ENCODE data around the gene HGF.

HGF gene

GRCh38 chr7:81693894-81694293 is 76.0 kb downstream of the HGF start:
- no peak overlapping the region for H3K4me3 ChIP-seq (ENCODE audit: control insufficient read depth, low read depth, low read length)
- no peak for DNase-seq (ENCODE audit: low read depth)
- TF ChIP-seq, protein P1, sequence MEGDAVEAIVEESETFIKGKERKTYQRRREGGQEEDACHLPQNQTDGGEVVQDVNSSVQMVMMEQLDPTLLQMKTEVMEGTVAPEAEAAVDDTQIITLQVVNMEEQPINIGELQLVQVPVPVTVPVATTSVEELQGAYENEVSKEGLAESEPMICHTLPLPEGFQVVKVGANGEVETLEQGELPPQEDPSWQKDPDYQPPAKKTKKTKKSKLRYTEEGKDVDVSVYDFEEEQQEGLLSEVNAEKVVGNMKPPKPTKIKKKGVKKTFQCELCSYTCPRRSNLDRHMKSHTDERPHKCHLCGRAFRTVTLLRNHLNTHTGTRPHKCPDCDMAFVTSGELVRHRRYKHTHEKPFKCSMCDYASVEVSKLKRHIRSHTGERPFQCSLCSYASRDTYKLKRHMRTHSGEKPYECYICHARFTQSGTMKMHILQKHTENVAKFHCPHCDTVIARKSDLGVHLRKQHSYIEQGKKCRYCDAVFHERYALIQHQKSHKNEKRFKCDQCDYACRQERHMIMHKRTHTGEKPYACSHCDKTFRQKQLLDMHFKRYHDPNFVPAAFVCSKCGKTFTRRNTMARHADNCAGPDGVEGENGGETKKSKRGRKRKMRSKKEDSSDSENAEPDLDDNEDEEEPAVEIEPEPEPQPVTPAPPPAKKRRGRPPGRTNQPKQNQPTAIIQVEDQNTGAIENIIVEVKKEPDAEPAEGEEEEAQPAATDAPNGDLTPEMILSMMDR (IDR thresholded peaks at IDR 0.05; ENCODE audit: control insufficient read depth, insufficient read depth, low read depth, low read length, missing control alignments), result no peak

DNA sequence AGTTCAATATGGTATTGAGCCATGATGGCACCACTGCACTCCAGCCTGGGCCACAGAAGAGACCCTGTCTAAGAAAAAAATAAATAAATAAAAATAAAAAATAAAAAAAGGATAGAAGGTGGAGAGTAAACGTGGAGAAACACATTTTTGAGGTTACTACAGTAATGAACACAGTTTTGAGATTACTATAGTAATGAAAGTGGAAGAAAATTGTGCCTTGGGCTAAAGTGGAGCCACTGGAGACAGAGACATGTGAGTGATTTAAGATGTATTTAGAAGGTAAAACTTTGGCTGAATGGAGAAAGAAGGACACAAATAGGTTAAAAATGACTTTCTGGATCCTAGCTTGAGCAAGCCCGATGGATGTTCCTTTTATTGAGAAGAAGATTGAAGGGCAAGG is 76.8 kb downstream of the HGF start:
- TF ChIP-seq, protein P1 (IDR thresholded peaks at IDR 0.05; ENCODE audit: control insufficient read depth, insufficient read depth, low read depth, low read length, missing control alignments), result no peak
- DNase-seq (ENCODE audit: low read depth), result no peak
- H3K4me3 ChIP-seq (ENCODE audit: control insufficient read depth, low read depth, low read length), result no peak overlapping the region

DNA sequence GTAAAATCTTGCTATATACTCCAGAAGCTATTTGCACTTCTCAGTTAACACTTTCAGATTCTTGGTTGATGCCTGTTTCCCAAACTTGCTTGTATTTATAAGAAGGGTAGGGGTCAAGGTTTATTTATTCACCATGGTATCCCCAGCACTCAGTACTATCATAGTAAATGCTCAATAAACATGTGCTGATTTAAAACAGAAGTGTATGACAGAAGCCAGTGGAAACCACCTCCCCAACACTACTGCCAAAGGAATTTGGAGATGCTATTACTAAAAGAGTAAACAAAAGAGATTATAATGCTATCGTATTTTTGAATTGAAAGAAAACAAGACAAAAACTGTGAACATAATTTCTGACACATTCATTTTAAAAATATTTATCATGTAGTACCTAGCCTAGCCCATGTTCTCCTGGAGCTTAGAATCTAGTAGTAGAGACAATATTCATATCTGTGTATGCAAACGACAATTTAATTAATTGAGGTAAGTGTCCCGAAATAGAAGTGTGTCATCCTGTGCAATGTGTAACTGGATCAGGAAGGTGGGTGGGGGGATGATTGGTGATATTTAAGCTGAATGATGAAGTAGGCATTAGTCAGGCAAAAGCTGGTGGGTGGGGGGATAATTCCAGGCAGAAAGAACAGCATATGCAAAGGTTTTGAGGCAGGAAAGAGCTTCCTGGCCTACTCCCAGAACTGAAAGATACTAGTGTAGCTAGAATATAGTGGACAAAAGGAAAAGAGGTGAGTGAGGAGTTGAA is 77.5 kb downstream of the HGF start:
- no peak overlapping the region for H3K4me3 ChIP-seq (ENCODE audit: control insufficient read depth, low read depth, low read length)
- TF ChIP-seq, protein P1 (IDR thresholded peaks at IDR 0.05; ENCODE audit: control insufficient read depth, insufficient read depth, low read depth, low read length, missing control alignments), result no peak
- no peak for DNase-seq (ENCODE audit: low read depth)

DNA sequence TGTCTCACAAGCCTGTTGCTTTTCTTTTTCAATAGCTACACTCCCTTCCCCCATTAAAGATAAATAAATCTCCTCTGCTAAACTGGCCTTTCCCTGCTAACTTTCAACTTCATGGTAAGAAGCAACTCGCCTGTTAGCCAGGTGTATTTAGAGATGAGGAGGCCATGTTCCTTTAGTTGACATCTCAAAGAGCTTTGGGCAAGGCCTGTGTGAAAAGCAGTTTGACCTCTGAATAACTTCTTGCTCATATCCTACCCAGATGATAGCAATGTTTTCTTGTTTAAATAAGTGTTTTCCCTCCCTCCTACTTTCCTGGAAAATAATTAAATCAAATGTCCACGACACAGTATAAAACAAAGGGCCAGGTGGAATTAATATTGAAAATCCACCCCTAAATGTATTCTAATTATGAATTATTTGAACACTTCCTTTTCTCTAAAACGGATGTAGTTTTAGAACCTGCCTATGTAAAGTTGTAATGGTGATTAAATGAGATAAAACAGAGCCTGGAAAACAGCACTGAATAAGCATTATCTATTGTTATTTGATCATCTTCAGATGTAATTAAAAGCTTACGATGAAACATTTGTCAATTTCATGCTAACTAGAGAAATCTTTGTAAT is 78.5 kb downstream of the HGF start:
- no peak overlapping the region for H3K4me3 ChIP-seq (ENCODE audit: control insufficient read depth, low read depth, low read length)
- TF ChIP-seq, protein P1 (IDR thresholded peaks at IDR 0.05; ENCODE audit: control insufficient read depth, insufficient read depth, low read depth, low read length, missing control alignments), result no peak
- DNase-seq (ENCODE audit: low read depth), result no peak

DNA sequence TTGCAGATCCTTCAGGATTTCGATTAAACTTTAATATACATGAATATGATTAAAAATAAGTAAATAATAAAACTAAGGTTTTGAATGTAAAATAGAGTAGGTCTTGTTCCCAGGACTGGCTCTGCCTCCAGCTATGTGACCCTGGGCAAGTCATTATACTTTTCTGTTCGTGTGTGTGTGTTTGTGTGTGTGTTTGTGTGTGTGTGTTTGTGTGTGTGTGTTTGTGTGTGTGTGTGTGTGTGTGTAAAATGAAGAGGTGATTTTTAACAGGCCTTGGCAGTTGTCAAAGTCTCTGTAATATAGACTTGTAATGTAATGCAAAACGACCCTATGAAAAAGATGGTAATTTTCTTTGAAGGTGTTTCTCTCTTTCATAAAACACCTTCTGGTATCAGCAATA is 79.2 kb downstream of the HGF start:
- H3K4me3 ChIP-seq (ENCODE audit: control insufficient read depth, low read depth, low read length), result no peak overlapping the region
- TF ChIP-seq, protein P1 (IDR thresholded peaks at IDR 0.05; ENCODE audit: control insufficient read depth, insufficient read depth, low read depth, low read length, missing control alignments), result no peak
- DNase-seq (ENCODE audit: low read depth), result no peak

- no peak for DNase-seq (ENCODE audit: low read depth)
- TF ChIP-seq, protein P1 (IDR thresholded peaks at IDR 0.05; ENCODE audit: control insufficient read depth, insufficient read depth, low read depth, low read length, missing control alignments), result no peak
Measured at GRCh38 chr7:81690251-81690650, 79.6 kb downstream of the HGF start.

More at GRCh38 chr7:81690251-81690650, 79.6 kb downstream of the HGF start:
- H3K4me3 ChIP-seq (ENCODE audit: control insufficient read depth, low read depth, low read length), result no peak overlapping the region
